ENCODE measurements around the gene PCBP3. TPM values are rescaled to one million over a fixed set of nuclear protein-coding genes. Genes with fewer than 3 reads are reported as not detected.

The PCBP3 gene
- total and polyA plus RNA-seq, 2 donors from 2014 or later, result 2.3 to 5.4 TPM

- TF ChIP-seq, protein P1, sequence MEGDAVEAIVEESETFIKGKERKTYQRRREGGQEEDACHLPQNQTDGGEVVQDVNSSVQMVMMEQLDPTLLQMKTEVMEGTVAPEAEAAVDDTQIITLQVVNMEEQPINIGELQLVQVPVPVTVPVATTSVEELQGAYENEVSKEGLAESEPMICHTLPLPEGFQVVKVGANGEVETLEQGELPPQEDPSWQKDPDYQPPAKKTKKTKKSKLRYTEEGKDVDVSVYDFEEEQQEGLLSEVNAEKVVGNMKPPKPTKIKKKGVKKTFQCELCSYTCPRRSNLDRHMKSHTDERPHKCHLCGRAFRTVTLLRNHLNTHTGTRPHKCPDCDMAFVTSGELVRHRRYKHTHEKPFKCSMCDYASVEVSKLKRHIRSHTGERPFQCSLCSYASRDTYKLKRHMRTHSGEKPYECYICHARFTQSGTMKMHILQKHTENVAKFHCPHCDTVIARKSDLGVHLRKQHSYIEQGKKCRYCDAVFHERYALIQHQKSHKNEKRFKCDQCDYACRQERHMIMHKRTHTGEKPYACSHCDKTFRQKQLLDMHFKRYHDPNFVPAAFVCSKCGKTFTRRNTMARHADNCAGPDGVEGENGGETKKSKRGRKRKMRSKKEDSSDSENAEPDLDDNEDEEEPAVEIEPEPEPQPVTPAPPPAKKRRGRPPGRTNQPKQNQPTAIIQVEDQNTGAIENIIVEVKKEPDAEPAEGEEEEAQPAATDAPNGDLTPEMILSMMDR (IDR thresholded peaks at IDR 0.05; ENCODE audit: borderline replicate concordance, extremely low read depth, insufficient read depth), result no peak
- no peak overlapping the region for H3K9ac ChIP-seq (ENCODE audit: low read length in 3 of 3)
- no peak overlapping the region for H3K4me3 ChIP-seq (ENCODE audit: low read length in 3 of 3)
- FAIRE-seq (no peak), DNase-seq (peak in 1 of 5 donors; percentile 66)
- no peaks in the 10 kb centered on the region for H3K27me3 ChIP-seq (ENCODE audit: control insufficient read depth, insufficient read depth, low read length)
- H3K27ac ChIP-seq (ENCODE audit: low read depth in 2 of 2, low read length in 2 of 2), result no peak overlapping the region
- H3K4me1 ChIP-seq (ENCODE audit: control insufficient read depth in 2 of 3, insufficient read depth in 2 of 3, low read depth in 1 of 3, low read length in 3 of 3), result no peaks in the 10 kb centered on the region
- H3K9me3 ChIP-seq (ENCODE audit: control insufficient read depth in 2 of 3, insufficient read depth in 1 of 3, low read length in 3 of 3), result peaks cover 0 to 12% (median under 1%) of the 10 kb centered on the region in 3 donors
- H3K36me3 ChIP-seq (ENCODE audit: control insufficient read depth in 2 of 3, insufficient read depth in 3 of 3, low read length in 3 of 3), result no peaks in the 10 kb centered on the region
- intact Hi-C loops (cut with DNase I), result no loop called here
Observed at GRCh38 chr21:45930792-45931191, 287.3 kb downstream of the PCBP3 start.

GRCh38 chr21:45931397-45931969 is 288.0 kb downstream of the PCBP3 start:
- Histone ChIP-seq H3K27ac (ENCODE audit: low read depth in 2 of 2, low read length in 2 of 2) (no peak overlapping the region), H3K9ac (ENCODE audit: low read length in 3 of 3) (no peak overlapping the region), H3K4me1 (ENCODE audit: control insufficient read depth in 2 of 3, insufficient read depth in 2 of 3, low read depth in 1 of 3, low read length in 3 of 3) (no peaks in the 10 kb centered on the region), H3K27me3 (ENCODE audit: control insufficient read depth, insufficient read depth, low read length) (no peaks in the 10 kb centered on the region), H3K9me3 (ENCODE audit: control insufficient read depth in 2 of 3, insufficient read depth in 1 of 3, low read length in 3 of 3) (peaks cover 0 to 18% (median 2%) of the 10 kb centered on the region in 3 donors), H3K4me3 (ENCODE audit: low read length in 3 of 3) (no peak overlapping the region), H3K36me3 (ENCODE audit: control insufficient read depth in 2 of 3, insufficient read depth in 3 of 3, low read length in 3 of 3) (no peaks in the 10 kb centered on the region)
- intact Hi-C loops (cut with DNase I), result no loop called here
- TF ChIP-seq, protein P1 (IDR thresholded peaks at IDR 0.05; ENCODE audit: borderline replicate concordance, extremely low read depth, insufficient read depth), result no peak
- FAIRE-seq, result no peak
- peak in 1 of 5 donors; percentile 36 for DNase-seq

DNA sequence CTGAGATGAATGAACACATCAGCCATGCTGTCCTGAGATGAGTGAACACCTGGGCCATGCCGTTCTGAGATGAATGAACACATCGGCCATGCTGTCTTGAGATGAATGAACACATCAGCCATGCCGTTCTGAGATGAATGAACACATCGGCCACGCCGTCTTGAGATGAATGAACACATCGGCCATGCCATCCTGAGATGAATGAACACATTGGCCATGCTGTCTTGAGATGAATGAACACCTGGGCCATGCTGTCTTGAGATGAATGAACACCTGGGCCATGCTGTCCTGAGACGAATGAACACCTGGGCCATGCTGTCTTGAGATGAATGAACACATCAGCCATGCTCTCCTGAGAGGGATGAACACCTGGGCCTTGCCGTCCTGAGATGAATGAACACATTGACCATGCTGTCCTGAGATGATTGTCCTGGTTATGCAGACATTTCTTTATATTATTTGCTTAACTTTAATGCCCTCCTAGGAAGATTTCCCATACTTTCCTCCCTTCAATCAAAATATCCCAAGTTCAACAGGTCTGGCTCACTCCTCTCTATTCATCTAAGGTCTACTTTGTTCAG is 289.5 kb downstream of the PCBP3 start:
- TF ChIP-seq, protein P1 (IDR thresholded peaks at IDR 0.05; ENCODE audit: borderline replicate concordance, extremely low read depth, insufficient read depth), result no peak
- Histone ChIP-seq H3K4me1 (ENCODE audit: control insufficient read depth in 2 of 3, insufficient read depth in 2 of 3, low read depth in 1 of 3, low read length in 3 of 3) (no peaks in the 10 kb centered on the region), H3K36me3 (ENCODE audit: control insufficient read depth in 2 of 3, insufficient read depth in 3 of 3, low read length in 3 of 3) (no peaks in the 10 kb centered on the region), H3K27me3 (ENCODE audit: control insufficient read depth, insufficient read depth, low read length) (no peaks in the 10 kb centered on the region), H3K9me3 (ENCODE audit: control insufficient read depth in 2 of 3, insufficient read depth in 1 of 3, low read length in 3 of 3) (peaks cover 0 to 22% (median 2%) of the 10 kb centered on the region in 3 donors), H3K27ac (ENCODE audit: low read depth in 2 of 2, low read length in 2 of 2) (no peak overlapping the region), H3K4me3 (ENCODE audit: low read length in 3 of 3) (no peak overlapping the region), H3K9ac (ENCODE audit: low read length in 3 of 3) (no peak overlapping the region)
- no peak for FAIRE-seq
- DNase-seq, result peak in 1 of 5 donors; percentile 17
- intact Hi-C loops (cut with DNase I), result no loop called here

Measured in kidney (tissue), 14 donors.